HEK293T (cell line): ENCODE data around the gene ELL2.

Source experiments
- CTCF ChIA-PET: fragments of 350-600 bp; formaldehyde crosslinking; extraction: SDS; loops from one replicate; lab custom pipeline; 2021; ENCODE audit warnings: antibody characterized with exemption, inconsistent platforms; lab: Yijun Ruan, JAX
- POLR2A ChIA-PET: fragments of 350-600 bp; formaldehyde crosslinking; extraction: SDS; loops from one replicate; lab custom pipeline; 2020; ENCODE audit warnings: antibody characterized with exemption, inconsistent platforms; lab: Yijun Ruan, JAX
- DNase-seq: peaks from one replicate; pipeline ENCODE4 v3.0.0; 2012; ENCODE audit warnings: mixed read lengths; ENCODE audit errors: extremely low spot score
- ARNT ChIP-seq: fragments of 450-650 bp; IDR thresholded peaks from 2 replicates; pipeline ENCODE4 v1.6.1; 2017; ENCODE audit warnings: mild to moderate bottlenecking
- BHLHE40 ChIP-seq: fragments of 450-650 bp; IDR thresholded peaks from 2 replicates; pipeline ENCODE4 v1.6.1; 2016; ENCODE audit warnings: mild to moderate bottlenecking, moderate library complexity, borderline replicate concordance
- CTBP1 ChIP-seq: fragments of 450-650 bp; IDR thresholded peaks from 2 replicates; pipeline ENCODE4 v1.6.1; 2016; ENCODE audit warnings: borderline replicate concordance
- ELF4 ChIP-seq: fragments of 450-650 bp; IDR thresholded peaks from 2 replicates; pipeline ENCODE4 v1.6.1; 2017; ENCODE audit warnings: antibody characterized with exemption
- FOXA1 ChIP-seq: fragments of 450-650 bp; IDR thresholded peaks from 2 replicates; pipeline ENCODE4 v1.6.1; 2016; ENCODE audit warnings: mild to moderate bottlenecking
- FOXK2 ChIP-seq: fragments of 450-650 bp; IDR thresholded peaks from 2 replicates; pipeline ENCODE4 v1.6.1; 2016; ENCODE audit warnings: mild to moderate bottlenecking
- FOXM1 ChIP-seq: fragments of 450-650 bp; IDR thresholded peaks from 2 replicates; pipeline ENCODE4 v1.6.1; 2017; ENCODE audit warnings: mild to moderate bottlenecking, borderline replicate concordance
- HDGF ChIP-seq: fragments of 450-650 bp; IDR thresholded peaks from 2 replicates; pipeline ENCODE4 v1.6.1; 2017; ENCODE audit warnings: antibody characterized with exemption, borderline replicate concordance
- L3MBTL2 ChIP-seq: fragments of 450-650 bp; conservative IDR thresholded peaks from 2 replicates; pipeline ENCODE4 v1.6.1; 2016; ENCODE audit warnings: mild to moderate bottlenecking
- LEF1 ChIP-seq: fragments of 450-650 bp; IDR thresholded peaks from 2 replicates; pipeline ENCODE4 v1.6.1; 2017; ENCODE audit warnings: mild to moderate bottlenecking, borderline replicate concordance
- NFRKB ChIP-seq: fragments of 450-650 bp; IDR thresholded peaks from 2 replicates; pipeline ENCODE4 v1.6.1; 2016; ENCODE audit warnings: mild to moderate bottlenecking, moderate library complexity
- SP1 ChIP-seq: fragments of 450-650 bp; IDR thresholded peaks from 2 replicates; pipeline ENCODE4 v1.6.1; 2017
- SUZ12 ChIP-seq: fragments of 450-650 bp; IDR thresholded peaks from 2 replicates; pipeline ENCODE4 v1.6.1; 2016; ENCODE audit warnings: mild to moderate bottlenecking
- TARDBP ChIP-seq: fragments of 450-650 bp; IDR thresholded peaks from 2 replicates; pipeline ENCODE4 v1.6.1; 2016
- ZNF384 ChIP-seq: fragments of 450-650 bp; IDR thresholded peaks from 2 replicates; pipeline ENCODE4 v1.6.1; 2016
- TF ChIP-seq, protein P1 (sequence below): fragments of 450-650 bp; IDR thresholded peaks from 2 replicates; pipeline ENCODE4 v1.6.1; 2016

Gene ELL2

GRCh38 chr5:95961617-95962474 is at the start of gene ELL2:
ELL2 (minus strand) TSS chr5:95961851; CDS start chr5:95961721, 130 bp downstream.
- POLR2A ChIA-PET: interaction anchor here (0.6 to 0.7 kb wide), 2 partner anchors 29 to 100 kb away, joined by 3 read pairs; no protein-coding TSS in a partner anchor
- TF ChIP-seq TARDBP: peak; percentile 82
- TF ChIP-seq ARNT: no peak
- CTCF ChIA-PET: interaction anchor here (0.6 to 0.9 kb wide), 3 partner anchors 16 to 264 kb away, joined by 3 to 4 read pairs (median 3); no protein-coding TSS in a partner anchor
- DNase-seq: peak; percentile 90

DNA sequence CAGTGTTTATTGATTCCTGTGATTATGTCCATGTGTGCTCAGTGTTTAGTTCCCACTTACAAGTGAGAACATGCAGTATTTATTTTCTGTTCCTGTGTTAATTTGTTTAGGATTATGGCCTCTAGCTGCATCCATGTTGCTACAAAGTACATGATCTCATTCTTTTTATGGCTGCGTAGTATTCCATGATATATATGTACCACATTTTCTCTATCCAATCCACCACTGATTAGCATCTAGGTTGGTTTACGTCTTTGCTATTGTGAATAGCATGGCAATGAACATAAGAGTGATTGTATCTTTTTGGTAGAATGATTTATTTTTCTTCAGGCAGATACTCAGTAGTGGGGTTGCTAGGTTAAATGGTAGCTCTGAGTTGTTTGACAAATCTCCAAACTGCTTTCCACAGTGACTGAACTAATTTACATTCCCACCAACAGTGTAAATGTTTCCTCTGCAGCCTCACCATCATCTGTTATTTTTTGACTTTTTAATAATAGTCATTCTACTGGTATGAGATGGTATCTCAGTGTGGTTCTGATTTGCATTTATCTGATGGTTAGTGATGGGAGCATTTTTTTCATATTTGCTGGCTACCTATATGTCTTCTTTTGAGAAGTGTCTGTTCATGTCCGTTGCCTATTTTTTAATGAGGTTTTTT is 47.5 kb upstream of the ELL2 start:
- CTCF ChIA-PET: no interaction called here
- POLR2A ChIA-PET: no interaction called here

GRCh38 chr5:96008487-96008886 is 46.8 kb upstream of the ELL2 start:
- no peak for DNase-seq
- POLR2A ChIA-PET: no interaction called here
- TF ChIP-seq SUZ12 (no peak), BHLHE40 (no peak), HDGF (no peak), LEF1 (no peak), CTBP1 (no peak)
- CTCF ChIA-PET: no interaction called here

More for the DNA sequence above, 47.5 kb upstream of the ELL2 start:
- no peak for DNase-seq
- TF ChIP-seq FOXM1: no peak
- TF ChIP-seq FOXK2: no peak
- TF ChIP-seq LEF1: no peak
- TF ChIP-seq NFRKB: no peak
- no peak for TF ChIP-seq SUZ12
- TF ChIP-seq ZNF384: no peak
- TF ChIP-seq FOXA1: no peak
- TF ChIP-seq TARDBP: no peak
- no peak for TF ChIP-seq HDGF

DNA sequence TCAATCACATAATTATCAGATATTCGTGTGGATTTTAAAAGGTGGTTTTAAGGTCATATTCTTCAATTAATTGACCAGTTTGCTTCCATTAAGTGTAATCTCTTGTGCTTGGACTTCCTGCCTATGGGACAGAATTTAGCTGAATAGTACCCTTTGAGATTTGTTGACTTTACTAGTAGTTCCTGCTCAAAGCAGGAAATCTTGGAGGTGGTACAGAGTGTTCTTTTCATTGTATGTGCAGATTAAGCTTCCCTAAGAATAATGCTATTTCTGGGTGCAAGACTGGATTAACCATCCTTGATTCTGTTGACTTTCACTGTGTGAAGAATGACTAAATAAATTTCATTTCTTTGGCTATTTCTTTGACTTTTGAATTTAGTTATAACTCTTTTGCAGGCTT is 45.4 kb upstream of the ELL2 start:
- ChIA-PET POLR2A (no interaction called here), CTCF (no interaction called here)
- no peak for DNase-seq
- TF ChIP-seq ARNT (no peak), ZNF384 (no peak), CTBP1 (no peak), HDGF (no peak), L3MBTL2 (no peak), TARDBP (no peak), SP1 (no peak), BHLHE40 (no peak), LEF1 (no peak), NFRKB (no peak), SUZ12 (no peak), ELF4 (no peak), FOXM1 (no peak)
- TF ChIP-seq, protein P1, sequence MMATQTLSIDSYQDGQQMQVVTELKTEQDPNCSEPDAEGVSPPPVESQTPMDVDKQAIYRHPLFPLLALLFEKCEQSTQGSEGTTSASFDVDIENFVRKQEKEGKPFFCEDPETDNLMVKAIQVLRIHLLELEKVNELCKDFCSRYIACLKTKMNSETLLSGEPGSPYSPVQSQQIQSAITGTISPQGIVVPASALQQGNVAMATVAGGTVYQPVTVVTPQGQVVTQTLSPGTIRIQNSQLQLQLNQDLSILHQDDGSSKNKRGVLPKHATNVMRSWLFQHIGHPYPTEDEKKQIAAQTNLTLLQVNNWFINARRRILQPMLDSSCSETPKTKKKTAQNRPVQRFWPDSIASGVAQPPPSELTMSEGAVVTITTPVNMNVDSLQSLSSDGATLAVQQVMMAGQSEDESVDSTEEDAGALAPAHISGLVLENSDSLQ: no peak

DNA sequence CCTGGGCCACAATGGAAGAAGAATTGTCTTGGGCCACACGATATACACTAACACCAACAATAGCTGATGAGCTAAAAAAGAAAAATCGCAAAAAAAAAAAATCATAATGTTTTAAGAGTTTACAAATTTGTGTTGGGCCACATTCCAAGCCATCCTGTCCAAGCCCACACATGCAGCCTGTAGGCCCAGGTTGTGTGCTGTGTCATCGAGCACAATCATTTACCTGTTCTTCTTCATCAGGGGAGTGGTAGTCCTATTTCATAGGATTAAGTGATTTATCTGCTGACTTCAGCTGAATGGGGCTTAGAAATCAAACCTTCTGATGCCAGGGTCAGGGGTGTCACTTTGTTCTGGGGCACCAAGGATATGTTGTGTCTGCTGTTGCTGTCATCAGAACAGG is 44.6 kb upstream of the ELL2 start:
- CTCF ChIA-PET: no interaction called here
- TF ChIP-seq FOXA1 (no peak), LEF1 (no peak), ARNT (no peak), ELF4 (no peak), FOXK2 (no peak), SUZ12 (no peak), NFRKB (no peak), L3MBTL2 (no peak), ZNF384 (no peak), TARDBP (no peak), HDGF (no peak), CTBP1 (no peak), SP1 (no peak)
- TF ChIP-seq, protein P1: no peak
- no peak for DNase-seq
- POLR2A ChIA-PET: no interaction called here

- POLR2A ChIA-PET: no interaction called here
- no peak for DNase-seq
- CTCF ChIA-PET: no interaction called here
- TF ChIP-seq, protein P1: no peak
- TF ChIP-seq LEF1 (no peak), FOXK2 (no peak), ZNF384 (no peak), FOXM1 (no peak), ARNT (no peak), TARDBP (no peak), SP1 (no peak)
Measured at GRCh38 chr5:96004754-96005153, 43.1 kb upstream of the ELL2 start.
